Esophagus muscularis mucosa (tissue), 3 donors: ENCODE measurements around the gene LARP4.

Experiments used
- CTCF ChIP-seq, 3 experiments: fragments of 200-600 bp in 2 of 3; fragments of 450-650 bp in 1 of 3; sonication (generic) in 2 of 3; IDR thresholded peaks; one replicate each; pipeline ENCODE4 v1.5.1; 2017 to 2019; ENCODE audit warnings: antibody characterized with exemption in 3 of 3, mild to moderate bottlenecking in 2 of 3, moderate library complexity in 1 of 3
- POLR2A ChIP-seq: fragments of 450-650 bp; IDR thresholded peaks from one replicate; pipeline ENCODE4 v1.6.1; 2017; ENCODE audit warnings: antibody characterized with exemption, moderate library complexity, mild to moderate bottlenecking, low read depth

DNA sequence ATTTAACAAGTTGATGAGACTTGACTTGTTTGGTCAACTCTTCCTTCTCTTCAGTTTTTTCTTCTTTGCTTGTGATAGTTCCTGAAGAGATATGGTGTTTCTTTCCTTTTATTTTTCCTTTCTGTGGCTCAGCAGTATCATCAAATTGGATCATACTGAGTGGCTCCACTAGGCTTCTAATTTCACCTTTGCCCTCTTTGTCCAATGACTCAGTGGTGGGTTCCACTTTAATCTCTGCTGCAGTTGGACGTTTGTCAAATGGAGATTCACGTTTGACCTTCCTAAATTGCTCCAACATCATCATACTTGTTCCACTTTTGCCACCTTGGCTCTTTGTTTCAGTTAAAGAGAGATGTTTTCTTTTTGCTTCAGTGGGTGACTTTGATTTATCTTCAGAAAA lies 45.8 kb upstream of the LARP4 start:
- no peak for TF ChIP-seq CTCF (IDR thresholded peaks at IDR 0.05)
- TF ChIP-seq POLR2A: no peak
